Kidney capillary endothelial cell (primary cell): ENCODE measurements around the gene CTTNBP2NL.
A peak's percentile ranks its signal among the peaks of the same experiment; 100 is the strongest.
"Not testable (repeated sequence)": the region's sequence is repeated elsewhere in the genome, so short reads cannot be mapped to it uniquely, and the experiment has no call there.

Experiments used
- DNase-seq: peaks from one replicate; pipeline ENCODE4 v3.0.0-alpha.2; 2018; ENCODE audit warnings: low spot score

Gene CTTNBP2NL

GRCh38 chr1:112386731-112387346, 9.2 kb upstream of the CTTNBP2NL start:
- DNase-seq, result no peak

GRCh38 chr1:112387807-112388206, 8.2 kb upstream of the CTTNBP2NL start:
- DNase-seq, result no peak

- DNase-seq, result peak; percentile 84
Measured at GRCh38 chr1:112388436-112388835, 7.6 kb upstream of the CTTNBP2NL start.

DNA sequence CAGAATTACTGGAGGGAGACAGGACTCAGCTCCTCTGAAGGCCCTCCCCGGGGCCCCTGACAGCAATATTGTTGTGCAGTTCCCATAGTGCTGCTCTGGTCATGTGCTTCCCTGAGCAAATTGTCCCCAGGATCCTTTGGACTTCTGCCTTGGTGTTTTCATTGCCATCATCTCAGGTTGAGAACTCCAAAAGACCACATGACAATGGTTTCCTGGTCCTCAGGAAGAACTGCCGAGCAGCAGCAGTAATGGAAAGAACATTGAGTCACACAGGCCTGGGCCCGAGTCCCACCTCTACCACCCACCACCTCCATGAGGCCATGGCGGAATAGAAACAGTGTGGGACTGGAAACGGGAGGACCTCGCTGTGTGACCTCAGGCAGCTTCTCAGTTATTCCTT, 6.3 kb upstream of the CTTNBP2NL start:
- DNase-seq, result no peak

DNA sequence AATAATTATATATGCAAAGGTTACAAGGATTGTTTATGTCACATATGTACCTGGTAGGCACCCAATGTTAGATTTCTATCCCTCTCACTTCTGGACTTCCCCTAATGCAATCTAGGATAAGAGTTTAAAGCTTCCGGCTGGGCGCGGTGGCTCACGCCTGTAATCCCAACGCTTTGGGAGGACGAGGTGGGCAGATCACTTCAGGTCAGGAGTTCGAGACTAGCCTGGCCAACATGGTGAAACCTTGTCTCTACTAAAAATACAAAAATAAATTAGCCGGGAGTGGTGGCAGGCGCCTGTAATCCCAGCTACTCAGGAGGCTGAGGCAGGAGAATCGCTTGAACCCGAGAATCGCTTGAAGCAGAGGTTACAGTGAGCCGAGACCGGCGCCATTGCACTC, 5.7 kb upstream of the CTTNBP2NL start:
- not testable (repeated sequence) for DNase-seq

- DNase-seq, result peak; percentile 89
Measured at GRCh38 chr1:112390775-112391602, 5.0 kb upstream of the CTTNBP2NL start.

GRCh38 chr1:112391603-112391940, 4.4 kb upstream of the CTTNBP2NL start:
- no peak for DNase-seq

DNA sequence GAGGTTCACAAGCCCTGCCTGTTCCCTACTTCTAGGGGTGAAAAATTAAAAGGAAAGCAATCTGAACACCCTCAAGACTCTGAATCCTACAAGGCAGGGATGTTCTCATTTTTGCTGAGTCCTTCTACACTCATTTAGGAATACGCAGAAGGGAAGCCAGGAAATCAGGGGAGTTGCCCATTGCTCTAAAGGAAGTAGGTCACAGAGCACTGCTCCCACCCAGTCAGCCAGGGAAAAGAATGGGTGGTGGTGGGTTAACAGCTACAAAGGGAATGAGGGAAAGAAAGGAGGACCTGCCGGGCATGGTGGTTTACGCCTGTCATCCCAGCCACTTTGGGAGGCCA, 2.4 kb upstream of the CTTNBP2NL start:
- DNase-seq, result peak; percentile 77

DNA sequence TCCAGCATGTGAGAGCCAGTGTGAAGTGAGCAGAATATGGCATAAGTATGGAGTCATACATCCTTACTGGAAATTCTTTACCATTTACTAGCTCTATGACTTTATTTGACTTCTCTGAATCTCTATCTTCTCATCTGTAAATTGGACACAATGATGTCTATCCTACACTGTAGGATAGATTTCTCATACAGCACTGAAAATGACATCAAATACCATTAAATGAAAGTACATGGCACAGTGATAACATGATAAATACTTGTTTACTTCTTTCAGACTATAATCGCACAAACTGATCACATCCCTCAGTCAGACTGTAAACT, 1.3 kb upstream of the CTTNBP2NL start:
- DNase-seq, result no peak

- DNase-seq, result no peak
Measured at GRCh38 chr1:112395256-112395820, 676 bp upstream of the CTTNBP2NL start.

DNA sequence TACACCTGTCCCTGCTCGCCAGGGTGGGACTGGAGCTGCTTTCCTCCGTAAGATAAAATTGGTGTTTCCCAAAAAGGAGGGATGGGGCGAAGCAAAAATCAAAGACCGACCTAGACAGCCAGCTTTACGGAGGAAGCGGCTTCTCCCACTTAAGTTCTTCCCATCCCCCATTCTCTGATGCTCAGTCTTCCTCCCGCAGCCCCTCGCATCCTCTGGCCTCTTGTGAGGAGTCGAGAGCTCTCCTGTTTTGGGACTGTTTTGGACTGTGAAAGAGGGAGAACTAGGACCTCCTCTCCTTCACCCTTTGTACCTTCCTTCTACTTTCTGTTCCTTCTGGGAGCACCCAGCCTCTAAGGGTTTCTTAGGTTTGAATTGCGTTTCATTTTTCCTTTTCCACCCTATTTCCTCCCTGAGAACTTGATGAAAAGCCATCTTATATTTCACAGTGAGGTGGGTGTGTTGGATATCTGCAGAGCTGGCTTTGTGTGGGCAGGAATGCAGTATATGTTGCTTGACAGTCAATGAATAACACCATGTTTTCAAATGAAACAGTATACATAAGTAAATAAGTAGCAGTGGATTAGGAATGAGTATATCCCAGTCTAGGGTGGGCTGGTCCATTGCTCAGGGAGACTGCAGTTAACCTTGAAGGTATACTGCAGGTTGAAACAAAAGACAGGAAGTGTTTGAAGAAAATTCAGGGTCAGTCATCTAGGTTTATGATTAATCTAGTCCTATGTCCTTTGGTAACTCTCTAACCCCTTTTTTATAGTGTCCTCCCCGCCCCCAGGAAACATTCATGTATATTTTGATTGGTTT, 848 bp downstream of the CTTNBP2NL start:
- no peak for DNase-seq

GRCh38 chr1:112397841-112398240, 1.8 kb downstream of the CTTNBP2NL start:
- DNase-seq, result no peak

- DNase-seq, result no peak
Measured at GRCh38 chr1:112399456-112399855, 3.4 kb downstream of the CTTNBP2NL start.

DNA sequence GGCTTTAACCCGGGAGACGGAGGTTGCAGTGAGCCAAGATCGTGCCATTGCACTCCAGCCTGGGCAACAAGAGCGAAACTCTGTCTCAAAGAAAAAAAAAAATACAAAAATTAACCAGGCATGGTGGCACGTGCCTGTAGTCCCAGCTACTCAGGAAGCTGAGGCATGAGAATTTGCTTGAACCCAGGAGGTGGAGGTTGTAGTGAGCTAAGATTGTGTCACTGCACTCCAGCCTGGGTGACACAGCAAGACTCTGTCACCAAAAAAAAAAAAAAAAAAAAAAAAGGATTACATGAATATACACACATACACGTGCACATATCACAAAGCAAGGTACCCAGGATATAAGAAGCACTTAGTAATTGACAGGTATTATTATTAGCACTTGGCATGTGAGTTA, 4.7 kb downstream of the CTTNBP2NL start:
- DNase-seq, result not testable (repeated sequence)

GRCh38 chr1:112402682-112403643, 6.9 kb downstream of the CTTNBP2NL start:
- DNase-seq, result no peak

- DNase-seq, result no peak
Measured at GRCh38 chr1:112406771-112407170, 10.8 kb downstream of the CTTNBP2NL start.

DNA sequence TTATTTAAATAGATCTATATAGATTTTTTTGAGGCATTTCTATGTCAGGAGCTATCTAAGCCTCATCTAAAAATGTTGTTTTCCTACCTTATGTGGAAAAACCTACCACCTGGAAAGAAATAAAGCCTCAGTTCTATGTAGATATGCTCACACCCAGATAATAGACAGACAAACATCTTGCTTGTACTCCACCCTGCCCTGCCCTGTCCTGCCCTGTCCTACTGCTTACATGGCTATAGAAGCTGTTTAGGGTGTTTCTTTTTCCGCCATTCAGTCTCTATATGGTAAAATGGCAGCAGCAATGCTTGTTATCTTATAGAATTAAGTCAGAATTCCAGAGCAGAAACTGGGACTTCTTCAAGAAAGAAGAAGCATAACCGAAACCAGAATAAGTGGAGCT, 13.4 kb downstream of the CTTNBP2NL start:
- DNase-seq, result no peak

DNA sequence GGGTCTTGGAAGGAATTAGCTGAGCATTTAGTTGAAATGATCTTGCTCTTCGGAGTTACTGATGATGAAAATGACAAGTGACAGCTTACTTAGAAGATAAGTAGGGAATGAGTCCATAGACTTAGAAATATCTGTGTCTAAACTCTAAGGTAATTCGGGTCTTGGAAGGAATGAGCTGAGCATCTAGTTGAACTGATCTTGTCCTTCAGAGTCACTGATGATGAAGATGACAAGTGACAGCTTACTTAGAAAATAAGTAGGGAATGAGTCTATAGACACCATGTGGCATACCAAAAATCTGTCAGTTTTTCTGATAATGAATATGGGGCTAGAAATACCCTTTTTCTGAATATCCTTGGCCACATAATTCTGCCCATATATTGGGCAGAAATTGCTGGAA, 14.7 kb downstream of the CTTNBP2NL start:
- no peak for DNase-seq

DNA sequence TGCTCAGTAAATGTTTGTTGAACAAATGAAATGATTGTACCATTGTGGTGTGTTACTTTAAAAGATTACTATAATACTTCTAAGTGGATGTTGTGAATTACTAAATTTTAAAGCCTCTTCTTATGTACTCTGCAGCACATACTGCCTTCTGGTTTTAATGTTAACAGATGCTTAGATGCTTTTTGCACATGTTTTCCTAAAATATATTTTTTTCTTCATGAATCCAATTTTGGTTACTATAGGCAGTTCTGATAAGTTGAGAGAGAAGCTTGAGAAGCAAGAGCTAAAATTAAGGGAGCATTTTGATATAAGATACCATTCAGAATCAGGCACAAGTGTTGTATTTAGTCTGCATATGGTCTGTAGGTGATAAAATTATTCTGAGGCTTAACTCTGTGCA, 21.3 kb downstream of the CTTNBP2NL start:
- no peak for DNase-seq

DNA sequence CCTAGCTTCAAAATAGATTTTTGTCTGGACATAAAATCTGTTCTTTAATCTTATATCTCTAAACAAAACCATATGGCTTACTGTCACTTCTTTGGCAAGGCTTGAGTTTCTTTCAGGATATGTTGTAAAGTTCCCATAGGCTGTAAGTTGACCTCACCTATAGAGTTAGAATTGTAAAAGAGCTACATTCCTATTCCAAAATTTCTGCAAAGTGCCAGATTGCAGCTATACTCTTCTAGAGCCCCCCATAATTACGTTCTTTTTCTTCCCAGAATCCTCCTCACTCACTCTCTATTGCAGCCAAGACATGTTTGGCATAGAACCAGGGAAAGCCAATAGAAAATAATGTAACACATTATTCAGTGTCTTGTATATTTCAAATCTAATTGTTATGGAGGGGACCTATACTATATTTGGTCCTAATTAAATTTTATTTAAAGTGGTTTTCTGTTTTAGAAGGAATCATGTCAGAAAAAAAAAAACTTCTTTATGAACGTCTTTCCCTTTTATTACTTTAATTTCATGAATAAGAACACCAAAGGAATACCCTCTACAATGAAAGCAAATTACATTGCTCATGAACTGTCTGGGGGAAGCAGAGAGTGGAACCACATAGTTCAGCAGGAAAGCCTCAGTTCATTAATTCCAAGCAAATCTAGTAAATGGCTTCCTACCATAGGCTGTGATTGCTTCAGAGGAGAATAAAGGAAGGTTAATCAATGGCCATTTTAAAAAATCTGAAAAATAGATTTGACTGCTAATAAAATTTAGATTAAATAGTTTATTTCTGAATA, 22.3 kb downstream of the CTTNBP2NL start:
- DNase-seq, result no peak

GRCh38 chr1:112423207-112423606, 27.2 kb downstream of the CTTNBP2NL start:
- no peak for DNase-seq
